Prostate gland (tissue), 2 donors: ENCODE measurements around the gene CLHC1. TPM values are rescaled to one million over a fixed set of nuclear protein-coding genes. Genes with fewer than 3 reads are reported as not detected.
"Not testable (repeated sequence)": the region's sequence is repeated elsewhere in the genome, so short reads cannot be mapped to it uniquely, and the experiment has no call there.

Experiments used
- DNase-seq: peaks from one replicate; pipeline ENCODE4 v3.0.0-alpha.2; 2019; ENCODE audit warnings: low spot score
- H3K27ac ChIP-seq, 2 donors: fragments of 200-600 bp; sonication (generic); 2 replicates each; pipeline ENCODE4 v1.5.1; 2017 to 2019
- H3K27me3 ChIP-seq: fragments of 200-600 bp; sonication (generic); replicated peaks from 2 replicates; pipeline ENCODE4 v1.5.1; 2019; ENCODE audit not compliant: insufficient read depth
- H3K36me3 ChIP-seq, 2 donors: fragments of 200-600 bp; sonication (generic); 1 replicate in 1 of 2; 2 replicates in 1 of 2; pipeline versions ENCODE4 v1.5.1 to v1.8.1; 2017 to 2019
- H3K4me1 ChIP-seq: fragments of 200-600 bp; sonication (generic); replicated peaks from 2 replicates; pipeline ENCODE4 v1.5.1; 2019
- H3K4me3 ChIP-seq, 2 donors: fragments of 200-600 bp; sonication (generic); 2 replicates each; pipeline ENCODE4 v1.5.1; 2017 to 2019
- H3K9me3 ChIP-seq: fragments of 200-600 bp; sonication (generic); 2 replicates; pipeline ENCODE4 v1.5.1; 2017
- CTCF ChIP-seq, 4 experiments: fragments of 200-600 bp in 2 of 4; fragments of 450-650 bp in 2 of 4; sonication (generic) in 2 of 4; IDR thresholded peaks; 1 replicate in 3 of 4; 2 replicates in 1 of 4; pipeline ENCODE4 v1.5.1; 2016 to 2019; ENCODE audit warnings: antibody characterized with exemption in 4 of 4, mild to moderate bottlenecking in 2 of 4, moderate library complexity in 2 of 4
- POLR2A ChIP-seq: fragments of 450-650 bp; IDR thresholded peaks from one replicate; pipeline ENCODE4 v1.6.1; 2016; ENCODE audit warnings: antibody characterized with exemption, mild to moderate bottlenecking
- POLR2AphosphoS5 ChIP-seq: sonication (generic); formaldehyde crosslinking; IDR thresholded peaks from one replicate; pipeline ENCODE4 v1.6.1; 2017; ENCODE audit warnings: antibody characterized with exemption
- WGBS: methylation state at CpG from one replicate; pipeline ENCODE4 v1.1.5; 2018; 5-methylcytosine and 5-hydroxymethylcytosine counted together
- intact Hi-C: fragments of 100-400 bp; cut with DNase I; formaldehyde crosslinking; loops from one replicate; pipeline ENCODE4 v1.14.2; 2022
- total RNA-seq, 2 donors: library from RNA; depleted of rRNA; stranded (reverse); fragments of >200 nt; gene quantifications; one replicate each; pipeline ENCODE4 v1.1.0, GENCODE V29; 2016

The CLHC1 gene
- total RNA-seq, 2 donors from 2014 or later: 5.4 to 15.7 TPM

GRCh38 chr2:55204536-55204935 is 27.6 kb downstream of the CLHC1 start:
- no peaks in the 10 kb centered on the region for H3K36me3 ChIP-seq
- intact Hi-C loops: no loop called here
- H3K27ac ChIP-seq: no peak overlapping the region
- H3K27me3 ChIP-seq: no peaks in the 10 kb centered on the region
- TF ChIP-seq POLR2AphosphoS5 (no peak), POLR2A (no peak), CTCF (IDR thresholded peaks at IDR 0.05) (no peak)
- no peak overlapping the region for H3K4me3 ChIP-seq
- 95% methylated on average over 3 of the region's 3 CpGs for WGBS
- no peak for DNase-seq
- no peaks in the 10 kb centered on the region for H3K9me3 ChIP-seq
- no peaks in the 10 kb centered on the region for H3K4me1 ChIP-seq

GRCh38 chr2:55200416-55200815 is 31.7 kb downstream of the CLHC1 start:
- Histone ChIP-seq H3K36me3 (no peaks in the 10 kb centered on the region), H3K27me3 (no peaks in the 10 kb centered on the region), H3K9me3 (no peaks in the 10 kb centered on the region), H3K27ac (no peak overlapping the region), H3K4me3 (no peak overlapping the region), H3K4me1 (no peaks in the 10 kb centered on the region)
- WGBS: 94% methylated on average over 1 of the region's 1 CpG
- TF ChIP-seq CTCF (IDR thresholded peaks at IDR 0.05) (no peak), POLR2A (no peak), POLR2AphosphoS5 (no peak)
- no peak for DNase-seq
- intact Hi-C loops: no loop called here

- 98% methylated on average over 2 of the region's 2 CpGs for WGBS
- Histone ChIP-seq H3K9me3 (no peaks in the 10 kb centered on the region), H3K27me3 (no peaks in the 10 kb centered on the region), H3K27ac (no peak overlapping the region), H3K4me3 (no peak overlapping the region), H3K36me3 (no peaks in the 10 kb centered on the region), H3K4me1 (no peaks in the 10 kb centered on the region)
- TF ChIP-seq POLR2A (no peak), CTCF (IDR thresholded peaks at IDR 0.05) (no peak), POLR2AphosphoS5 (no peak)
- DNase-seq: no peak
- intact Hi-C loops: no loop called here
Measured at GRCh38 chr2:55196526-55196925, 35.6 kb downstream of the CLHC1 start.

DNA sequence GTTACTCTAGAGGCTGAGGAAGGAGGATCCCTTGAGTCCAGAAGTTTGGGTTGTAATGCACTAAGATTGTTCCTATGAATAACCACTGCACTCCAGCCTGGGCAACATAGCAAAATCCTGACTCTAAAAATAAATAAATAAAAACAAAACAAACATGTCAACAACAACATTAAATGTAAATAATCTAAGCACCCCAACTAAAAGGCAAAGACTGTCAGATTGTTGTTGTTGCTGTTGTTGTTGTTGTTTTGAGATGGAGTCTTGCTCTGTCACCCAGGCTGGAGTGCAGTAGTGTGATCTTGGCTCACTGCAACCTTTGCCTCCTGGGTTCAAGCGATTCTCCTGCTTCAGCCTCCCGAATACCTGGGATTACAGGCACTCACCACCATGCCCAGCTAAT is 40.2 kb downstream of the CLHC1 start:
- DNase-seq, H3K27me3 ChIP-seq, H3K27ac ChIP-seq, intact Hi-C loops, H3K4me1 ChIP-seq, H3K36me3 ChIP-seq, H3K4me3 ChIP-seq, H3K9me3 ChIP-seq: not testable (repeated sequence)
- 100% methylated on average over 2 of the region's 2 CpGs for WGBS

- not testable (repeated sequence) for H3K9me3 ChIP-seq
Measured at GRCh38 chr2:55186837-55187236, 45.3 kb downstream of the CLHC1 start.

DNA sequence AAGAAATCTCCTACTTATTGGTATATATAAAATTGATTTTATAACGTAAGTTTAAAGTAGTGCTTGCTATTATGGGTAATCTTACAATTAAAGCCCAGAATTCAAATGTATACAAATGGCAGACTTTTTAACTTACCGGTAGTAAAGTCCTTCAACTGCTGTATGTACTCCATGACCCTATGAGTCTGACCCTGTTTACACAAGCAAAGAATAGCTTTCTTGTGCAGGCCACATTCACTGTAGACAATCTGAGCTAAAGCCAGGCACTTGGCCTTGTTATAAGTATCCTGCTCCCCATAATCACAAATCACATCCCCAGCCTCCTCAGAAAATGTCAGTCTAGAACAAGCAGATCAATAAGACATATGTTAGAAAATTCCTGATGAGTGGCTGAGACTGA is 51.7 kb downstream of the CLHC1 start:
- intact Hi-C loops: no loop called here
- H3K27me3 ChIP-seq: no peaks in the 10 kb centered on the region
- no peaks in the 10 kb centered on the region for H3K36me3 ChIP-seq
- no peak overlapping the region for H3K4me3 ChIP-seq
- 93% methylated on average over 2 of the region's 2 CpGs for WGBS
- no peaks in the 10 kb centered on the region for H3K9me3 ChIP-seq
- DNase-seq: no peak
- no peaks in the 10 kb centered on the region for H3K4me1 ChIP-seq
- no peak for TF ChIP-seq CTCF (IDR thresholded peaks at IDR 0.05)
- no peak for TF ChIP-seq POLR2A
- TF ChIP-seq POLR2AphosphoS5: no peak
- H3K27ac ChIP-seq: no peak overlapping the region

More at GRCh38 chr2:55186837-55187236, 45.3 kb downstream of the CLHC1 start:
- H3K4me3 ChIP-seq, H3K27me3 ChIP-seq, H3K27ac ChIP-seq, H3K4me1 ChIP-seq, H3K36me3 ChIP-seq, DNase-seq, intact Hi-C loops: not testable (repeated sequence)
- 96% methylated on average over 8 of the region's 8 CpGs for WGBS
